HG03469 (cell line): ENCODE measurements around the gene RYR2.

Experiments
- ATAC-seq: cut with Tn5 transposase; IDR thresholded peaks from one replicate; pipeline ENCODE4 v1.9.1; 2021; ENCODE audit warnings: mild to moderate bottlenecking, moderate library complexity, moderate number of reproducible peaks; ENCODE audit not compliant: unreplicated experiment

RYR2 gene

GRCh38 chr1:237875291-237875690 lies 833.3 kb downstream of the RYR2 start:
- no peak for ATAC-seq

GRCh38 chr1:237877631-237878030 lies 835.6 kb downstream of the RYR2 start:
- no peak for ATAC-seq

GRCh38 chr1:237878406-237878805 lies 836.4 kb downstream of the RYR2 start:
- ATAC-seq, result no peak

- no peak for ATAC-seq
Measured at GRCh38 chr1:237879195-237879594, 837.2 kb downstream of the RYR2 start.
